ENCODE measurements around the gene FAM53B.

The FAM53B gene

GRCh38 chr10:124676416-124677062 is 67.6 kb downstream of the FAM53B start:
- no peak for DNase-seq

- no peak for DNase-seq
Measured at GRCh38 chr10:124675824-124676223, 68.4 kb downstream of the FAM53B start.

- DNase-seq, result no peak
Measured at GRCh38 chr10:124675261-124675660, 68.9 kb downstream of the FAM53B start.

- DNase-seq, result no peak
Measured at GRCh38 chr10:124674768-124675222, 69.4 kb downstream of the FAM53B start.

GRCh38 chr10:124672181-124672638 is 72.0 kb downstream of the FAM53B start:
- DNase-seq, result no peak

- no peak for DNase-seq
Measured at GRCh38 chr10:124671486-124672075, 72.6 kb downstream of the FAM53B start.

- no peak for DNase-seq
Measured at GRCh38 chr10:124670849-124671248, 73.3 kb downstream of the FAM53B start.

GRCh38 chr10:124669824-124670654 is 74.1 kb downstream of the FAM53B start:
- no peak for DNase-seq

- DNase-seq, result no peak
Measured at GRCh38 chr10:124669141-124669823, 74.9 kb downstream of the FAM53B start.

GRCh38 chr10:124668517-124669051 is 75.6 kb downstream of the FAM53B start:
- no peak for DNase-seq

- no peak for DNase-seq
Measured at GRCh38 chr10:124667425-124668345, 76.5 kb downstream of the FAM53B start.

- DNase-seq, result no peak
Measured at GRCh38 chr10:124666494-124666893, 77.7 kb downstream of the FAM53B start.

- DNase-seq, result no peak
Measured at GRCh38 chr10:124665980-124666379, 78.2 kb downstream of the FAM53B start.

GRCh38 chr10:124665558-124665957 is 78.6 kb downstream of the FAM53B start:
- DNase-seq, result no peak

- no peak for DNase-seq
Measured at GRCh38 chr10:124665091-124665490, 79.1 kb downstream of the FAM53B start.

GRCh38 chr10:124663766-124664360 is 80.3 kb downstream of the FAM53B start:
- DNase-seq, result no peak

GRCh38 chr10:124663228-124663627 is 81.0 kb downstream of the FAM53B start:
- no peak for DNase-seq

- no peak for DNase-seq
Measured at GRCh38 chr10:124661660-124662180, 82.5 kb downstream of the FAM53B start.

- DNase-seq, result no peak
Measured at GRCh38 chr10:124660404-124661125, 83.6 kb downstream of the FAM53B start.

- DNase-seq, result no peak
Measured at GRCh38 chr10:124659380-124659779, 84.8 kb downstream of the FAM53B start.
